Peyer's patch (tissue), 4 donors: Measurements from ENCODE around the gene PAFAH1B2. TPM values are rescaled to one million over a fixed set of nuclear protein-coding genes. Genes with fewer than 3 reads are reported as not detected.

ENCODE experiments used
- DNase-seq, 3 donors: peaks; one replicate each; pipeline ENCODE4 v3.0.0-alpha.2; 2017 to 2019
- H3K27ac ChIP-seq, 4 donors: fragments of 200-600 bp; sonication (generic); one replicate each; pipeline ENCODE4 v1.5.1; 2016 to 2019
- H3K27me3 ChIP-seq, 2 donors: fragments of 200-600 bp; sonication (generic); one replicate each; pipeline ENCODE4 v1.5.1; 2019
- H3K36me3 ChIP-seq, 3 donors: fragments of 200-600 bp; sonication (generic); one replicate each; pipeline ENCODE4 v1.5.1; 2016 to 2019
- H3K4me1 ChIP-seq, 4 donors: fragments of 200-600 bp; sonication (generic); one replicate each; pipeline ENCODE4 v1.5.1; 2016 to 2019
- H3K4me3 ChIP-seq, 4 donors: fragments of 200-600 bp; sonication (generic); 1 replicate in 3 of 4; 2 replicates in 1 of 4; pipeline ENCODE4 v1.5.1; 2016 to 2019; ENCODE audit warnings: mild to moderate bottlenecking in 1 of 4
- H3K9me3 ChIP-seq, 4 donors: fragments of 200-600 bp; sonication (generic); one replicate each; pipeline ENCODE4 v1.5.1; 2016 to 2019; ENCODE audit warnings: mild to moderate bottlenecking in 1 of 4
- POLR2A ChIP-seq, 2 donors: fragments of 450-650 bp; IDR thresholded peaks; one replicate each; pipeline ENCODE4 v1.5.1; 2017; ENCODE audit warnings: antibody characterized with exemption in 2 of 2, mild to moderate bottlenecking in 2 of 2, moderate library complexity in 2 of 2
- total RNA-seq, 4 donors: library from RNA; depleted of rRNA; stranded (reverse); fragments of >200 nt; gene quantifications; one replicate each; pipeline ENCODE4 v1.1.0, GENCODE V29; 2016
- TF ChIP-seq, protein P1 (sequence below), 6 experiments: fragments of 450-650 bp in 4 of 6; fragments of 200-600 bp in 2 of 6; sonication (generic) in 1 of 6; IDR thresholded peaks; one replicate each; pipeline ENCODE4 v1.5.1; 2017 to 2019; ENCODE audit warnings: antibody characterized with exemption in 6 of 6, mild to moderate bottlenecking in 3 of 6, moderate library complexity in 1 of 6

The PAFAH1B2 gene
- total RNA-seq, 4 donors from 2014 or later, result 45.4 to 96.2 (median 66.9) TPM

- TF ChIP-seq, protein P1, sequence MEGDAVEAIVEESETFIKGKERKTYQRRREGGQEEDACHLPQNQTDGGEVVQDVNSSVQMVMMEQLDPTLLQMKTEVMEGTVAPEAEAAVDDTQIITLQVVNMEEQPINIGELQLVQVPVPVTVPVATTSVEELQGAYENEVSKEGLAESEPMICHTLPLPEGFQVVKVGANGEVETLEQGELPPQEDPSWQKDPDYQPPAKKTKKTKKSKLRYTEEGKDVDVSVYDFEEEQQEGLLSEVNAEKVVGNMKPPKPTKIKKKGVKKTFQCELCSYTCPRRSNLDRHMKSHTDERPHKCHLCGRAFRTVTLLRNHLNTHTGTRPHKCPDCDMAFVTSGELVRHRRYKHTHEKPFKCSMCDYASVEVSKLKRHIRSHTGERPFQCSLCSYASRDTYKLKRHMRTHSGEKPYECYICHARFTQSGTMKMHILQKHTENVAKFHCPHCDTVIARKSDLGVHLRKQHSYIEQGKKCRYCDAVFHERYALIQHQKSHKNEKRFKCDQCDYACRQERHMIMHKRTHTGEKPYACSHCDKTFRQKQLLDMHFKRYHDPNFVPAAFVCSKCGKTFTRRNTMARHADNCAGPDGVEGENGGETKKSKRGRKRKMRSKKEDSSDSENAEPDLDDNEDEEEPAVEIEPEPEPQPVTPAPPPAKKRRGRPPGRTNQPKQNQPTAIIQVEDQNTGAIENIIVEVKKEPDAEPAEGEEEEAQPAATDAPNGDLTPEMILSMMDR (IDR thresholded peaks at IDR 0.05), result no peak
- no peak for TF ChIP-seq POLR2A (IDR thresholded peaks at IDR 0.05)
- Histone ChIP-seq H3K4me1 (peaks cover 0 to 37% (median 6%) of the 10 kb centered on the region in 4 donors), H3K4me3 (no peak overlapping the region)
Measured at GRCh38 chr11:117146521-117146920, 2.4 kb downstream of the PAFAH1B2 start.

GRCh38 chr11:117152066-117152465 is 8.0 kb downstream of the PAFAH1B2 start:
- no peak overlapping the region for H3K27ac ChIP-seq
- no peaks in the 10 kb centered on the region for H3K9me3 ChIP-seq
- no peak overlapping the region for H3K4me3 ChIP-seq
- TF ChIP-seq, protein P1 (IDR thresholded peaks at IDR 0.05), result no peak
- TF ChIP-seq POLR2A (IDR thresholded peaks at IDR 0.05), result no peak
- H3K36me3 ChIP-seq, result peaks cover 0 to 29% (median 5%) of the 10 kb centered on the region in 3 donors
- no peaks in the 10 kb centered on the region for H3K27me3 ChIP-seq
- H3K4me1 ChIP-seq, result peaks cover 0 to 21% (median 0%) of the 10 kb centered on the region in 4 donors
- DNase-seq, result no peak

More at GRCh38 chr11:117146521-117146920, 2.4 kb downstream of the PAFAH1B2 start:
- H3K27me3 ChIP-seq, result no peaks in the 10 kb centered on the region
- peaks cover 0 to 17% (median under 1%) of the 10 kb centered on the region in 3 donors for H3K36me3 ChIP-seq
- no peaks in the 10 kb centered on the region for H3K9me3 ChIP-seq
- H3K27ac ChIP-seq, result no peak overlapping the region
- no peak for DNase-seq

DNA sequence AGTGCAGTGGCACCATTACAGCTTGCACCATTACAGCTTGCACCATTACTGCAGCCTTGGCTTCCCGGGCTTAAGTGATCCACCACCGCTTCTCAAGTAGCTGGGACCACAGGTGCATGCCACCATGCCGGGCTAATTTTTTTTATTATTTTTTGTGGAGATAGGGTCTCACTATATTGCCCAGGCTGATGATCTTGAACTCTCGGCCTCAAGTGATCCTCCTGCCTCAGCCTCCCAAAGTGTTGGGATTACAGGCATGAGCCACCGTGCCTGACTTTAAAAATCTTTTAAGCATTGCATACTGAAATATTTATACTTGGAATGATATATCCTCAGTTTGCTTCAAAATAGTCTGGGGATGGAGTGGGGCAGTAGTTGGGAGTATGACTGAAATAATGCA is 10.4 kb downstream of the PAFAH1B2 start:
- H3K9me3 ChIP-seq, result no peaks in the 10 kb centered on the region
- DNase-seq, result no peak
- no peak for TF ChIP-seq POLR2A (IDR thresholded peaks at IDR 0.05)
- TF ChIP-seq, protein P1 (IDR thresholded peaks at IDR 0.05), result no peak
- H3K4me3 ChIP-seq, result no peak overlapping the region
- H3K36me3 ChIP-seq, result peaks cover 0 to 36% (median 5%) of the 10 kb centered on the region in 3 donors
- H3K4me1 ChIP-seq, result peaks cover 0 to 7% (median 0%) of the 10 kb centered on the region in 4 donors
- H3K27ac ChIP-seq, result no peak overlapping the region
- H3K27me3 ChIP-seq, result no peaks in the 10 kb centered on the region

GRCh38 chr11:117157507-117157906 is 13.4 kb downstream of the PAFAH1B2 start:
- TF ChIP-seq POLR2A (IDR thresholded peaks at IDR 0.05), result no peak
- TF ChIP-seq, protein P1 (IDR thresholded peaks at IDR 0.05), result no peak
- no peak for DNase-seq
- H3K4me3 ChIP-seq, result no peak overlapping the region
- no peak overlapping the region for H3K27ac ChIP-seq
- no peaks in the 10 kb centered on the region for H3K4me1 ChIP-seq
- H3K27me3 ChIP-seq, result no peaks in the 10 kb centered on the region
- H3K9me3 ChIP-seq, result no peaks in the 10 kb centered on the region
- H3K36me3 ChIP-seq, result peaks cover 0 to 64% (median 0%) of the 10 kb centered on the region in 3 donors

- Histone ChIP-seq H3K9me3 (no peaks in the 10 kb centered on the region), H3K27ac (no peak overlapping the region), H3K27me3 (no peaks in the 10 kb centered on the region), H3K4me1 (no peaks in the 10 kb centered on the region), H3K36me3 (peaks cover 0 to 76% (median 8%) of the 10 kb centered on the region in 3 donors), H3K4me3 (no peak overlapping the region)
- TF ChIP-seq POLR2A (IDR thresholded peaks at IDR 0.05), result no peak
- TF ChIP-seq, protein P1 (IDR thresholded peaks at IDR 0.05), result no peak
- DNase-seq, result no peak
Measured at GRCh38 chr11:117159892-117160291, 15.8 kb downstream of the PAFAH1B2 start.

- TF ChIP-seq, protein P1 (IDR thresholded peaks at IDR 0.05), result no peak
- no peak for TF ChIP-seq POLR2A (IDR thresholded peaks at IDR 0.05)
- no peak overlapping the region for H3K27ac ChIP-seq
- no peak for DNase-seq
- H3K4me3 ChIP-seq, result no peak overlapping the region
- H3K9me3 ChIP-seq, result no peaks in the 10 kb centered on the region
- peaks cover 0 to 79% (median 8%) of the 10 kb centered on the region in 3 donors for H3K36me3 ChIP-seq
- H3K27me3 ChIP-seq, result no peaks in the 10 kb centered on the region
- no peaks in the 10 kb centered on the region for H3K4me1 ChIP-seq
Measured at GRCh38 chr11:117160826-117161225, 16.7 kb downstream of the PAFAH1B2 start.
